Adipocyte (in vitro differentiated cells): ENCODE measurements around the gene RHBDL2.

Source experiments
- DNase-seq: peaks from one replicate; pipeline ENCODE4 v3.0.0-alpha.2; 2015; ENCODE audit warnings: low read depth
- H3K27me3 ChIP-seq: replicated peaks from 2 replicates; pipeline ENCODE4 v1.7.0; 2013; ENCODE audit warnings: mild to moderate bottlenecking, low read length, moderate library complexity; ENCODE audit not compliant: control insufficient read depth, insufficient read depth
- H3K36me3 ChIP-seq: 2 replicates; pipeline ENCODE4 v1.7.0; 2013; ENCODE audit warnings: low read length, mild to moderate bottlenecking, moderate library complexity; ENCODE audit not compliant: control insufficient read depth, insufficient read depth, severe bottlenecking
- H3K4me1 ChIP-seq: 2 replicates; pipeline ENCODE4 v1.7.0; 2013; ENCODE audit warnings: mild to moderate bottlenecking, low read length, moderate library complexity; ENCODE audit not compliant: control insufficient read depth, insufficient read depth
- H3K4me3 ChIP-seq: 2 replicates; pipeline ENCODE4 v1.7.0; 2013; ENCODE audit warnings: mild to moderate bottlenecking, low read length, moderate library complexity
- H3K9ac ChIP-seq: 2 replicates; pipeline ENCODE4 v1.7.0; 2013; ENCODE audit warnings: mild to moderate bottlenecking, low read length, moderate library complexity
- H3K9me3 ChIP-seq: 2 replicates; pipeline ENCODE4 v1.7.0; 2013; ENCODE audit warnings: mild to moderate bottlenecking, low read length, moderate library complexity; ENCODE audit not compliant: control insufficient read depth

Gene RHBDL2

GRCh38 chr1:38905985-38906384, 35.6 kb downstream of the RHBDL2 start:
- H3K36me3 ChIP-seq: no peaks in the 10 kb centered on the region
- no peak overlapping the region for H3K9ac ChIP-seq
- peaks cover 4% of the 10 kb centered on the region for H3K9me3 ChIP-seq
- DNase-seq: no peak
- H3K4me3 ChIP-seq: no peak overlapping the region
- no peaks in the 10 kb centered on the region for H3K4me1 ChIP-seq
- no peaks in the 10 kb centered on the region for H3K27me3 ChIP-seq

DNA sequence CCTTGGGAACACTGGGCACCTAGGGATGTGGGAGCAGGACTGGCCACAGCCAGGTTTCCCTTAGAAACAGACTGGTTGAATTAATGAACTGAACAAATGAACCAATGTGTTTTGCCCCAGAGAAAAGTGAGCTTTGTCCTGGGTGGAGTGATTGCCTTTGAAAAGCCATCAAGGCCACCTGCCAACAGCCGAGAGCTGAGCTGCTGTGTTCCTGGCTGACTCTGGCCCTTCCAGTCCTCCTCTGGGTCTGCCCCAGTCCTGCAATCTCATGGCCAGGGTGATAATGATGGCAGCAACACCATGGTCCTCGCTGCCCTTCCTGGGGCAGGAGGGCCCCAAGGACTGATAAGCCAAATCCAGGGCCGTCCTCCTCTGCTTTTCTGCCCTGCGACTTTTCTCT, 42.1 kb downstream of the RHBDL2 start:
- DNase-seq: no peak
- Histone ChIP-seq H3K4me1 (no peaks in the 10 kb centered on the region), H3K4me3 (no peak overlapping the region), H3K36me3 (no peaks in the 10 kb centered on the region), H3K9ac (no peak overlapping the region), H3K27me3 (no peaks in the 10 kb centered on the region), H3K9me3 (no peaks in the 10 kb centered on the region)

DNA sequence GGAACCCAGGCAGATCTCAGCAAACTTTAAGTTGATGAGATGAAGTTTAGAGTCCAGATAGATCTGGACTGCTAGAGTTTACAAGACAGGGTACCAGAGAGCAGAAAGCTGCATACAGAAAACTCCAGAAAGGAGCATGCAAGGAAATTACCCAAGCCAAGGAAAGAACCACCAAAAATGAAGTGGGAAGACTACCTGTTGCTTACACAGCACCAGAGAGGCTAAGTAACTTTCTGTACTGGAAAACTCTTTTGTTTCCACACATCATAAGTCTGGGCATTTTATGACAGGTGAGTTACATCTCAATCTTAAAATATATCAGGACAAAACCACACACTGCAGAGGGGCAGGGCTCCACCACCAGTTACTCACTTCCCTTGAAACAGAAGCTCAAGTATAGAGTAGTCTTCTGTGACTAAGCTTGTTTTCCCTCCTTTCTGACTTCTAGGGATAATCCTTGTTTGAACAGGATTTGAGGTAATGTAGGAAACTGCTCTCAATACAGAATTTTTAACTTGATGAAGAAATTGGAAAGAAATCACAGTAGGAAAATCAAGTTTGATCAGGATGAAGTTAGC, 42.9 kb downstream of the RHBDL2 start:
- Histone ChIP-seq H3K9me3 (no peaks in the 10 kb centered on the region), H3K9ac (no peak overlapping the region), H3K4me3 (no peak overlapping the region), H3K27me3 (no peaks in the 10 kb centered on the region), H3K4me1 (no peaks in the 10 kb centered on the region), H3K36me3 (no peaks in the 10 kb centered on the region)
- DNase-seq: no peak

GRCh38 chr1:38896169-38896568, 45.5 kb downstream of the RHBDL2 start:
- H3K4me3 ChIP-seq: no peak overlapping the region
- no peak overlapping the region for H3K9ac ChIP-seq
- H3K27me3 ChIP-seq: no peaks in the 10 kb centered on the region
- no peaks in the 10 kb centered on the region for H3K4me1 ChIP-seq
- H3K36me3 ChIP-seq: no peaks in the 10 kb centered on the region
- no peak for DNase-seq
- no peaks in the 10 kb centered on the region for H3K9me3 ChIP-seq

GRCh38 chr1:38892976-38893375, 48.7 kb downstream of the RHBDL2 start:
- H3K4me1 ChIP-seq: peaks cover 9% of the 10 kb centered on the region
- no peak for DNase-seq
- H3K36me3 ChIP-seq: no peaks in the 10 kb centered on the region
- no peak overlapping the region for H3K9ac ChIP-seq
- H3K27me3 ChIP-seq: no peaks in the 10 kb centered on the region
- H3K9me3 ChIP-seq: no peaks in the 10 kb centered on the region
- H3K4me3 ChIP-seq: no peak overlapping the region

DNA sequence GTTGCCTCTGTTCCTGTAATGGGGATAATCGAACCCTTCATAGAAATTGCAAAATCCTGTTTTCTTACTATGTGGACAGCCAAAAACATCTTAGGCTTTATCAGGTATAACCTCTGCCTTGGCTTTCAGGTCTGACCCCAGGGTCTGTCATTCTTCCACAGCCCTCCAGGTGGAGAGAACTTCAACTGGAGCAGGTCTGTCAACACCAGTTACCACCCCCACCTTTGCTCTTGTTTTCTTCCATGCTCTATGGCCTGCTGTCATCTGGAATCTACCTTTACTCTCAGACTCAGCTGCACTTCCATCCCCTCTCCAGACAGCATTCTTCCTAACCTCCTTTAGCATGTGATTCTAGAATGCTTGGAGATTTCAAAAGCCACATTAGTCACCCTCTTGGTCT, 49.9 kb downstream of the RHBDL2 start:
- no peaks in the 10 kb centered on the region for H3K27me3 ChIP-seq
- H3K4me3 ChIP-seq: no peak overlapping the region
- H3K4me1 ChIP-seq: peaks cover 9% of the 10 kb centered on the region
- H3K9me3 ChIP-seq: no peaks in the 10 kb centered on the region
- peaks cover 2% of the 10 kb centered on the region for H3K36me3 ChIP-seq
- DNase-seq: no peak
- H3K9ac ChIP-seq: no peak overlapping the region

DNA sequence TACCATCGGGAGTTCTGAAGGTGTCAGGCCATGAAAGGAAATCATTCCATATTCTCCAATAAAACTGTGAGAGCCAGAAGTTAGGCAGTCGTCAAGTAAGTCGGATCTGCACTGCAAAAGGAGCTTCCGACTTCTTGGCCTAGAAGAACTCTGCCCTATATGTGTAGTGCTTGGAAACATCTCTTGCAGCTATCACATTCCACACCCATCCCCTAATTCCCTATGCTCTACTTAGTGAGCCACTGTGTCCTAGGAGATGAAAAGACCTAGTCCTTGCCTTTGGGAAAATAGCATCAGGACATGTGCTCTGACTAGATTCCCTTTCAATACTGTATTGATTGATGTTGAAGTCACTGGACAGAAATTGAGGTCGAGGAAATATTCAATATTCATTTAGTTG, 52.0 kb downstream of the RHBDL2 start:
- H3K9me3 ChIP-seq: no peaks in the 10 kb centered on the region
- DNase-seq: no peak
- H3K4me1 ChIP-seq: peaks cover 9% of the 10 kb centered on the region
- H3K36me3 ChIP-seq: peaks cover 7% of the 10 kb centered on the region
- no peak overlapping the region for H3K9ac ChIP-seq
- H3K27me3 ChIP-seq: no peaks in the 10 kb centered on the region
- no peak overlapping the region for H3K4me3 ChIP-seq

DNA sequence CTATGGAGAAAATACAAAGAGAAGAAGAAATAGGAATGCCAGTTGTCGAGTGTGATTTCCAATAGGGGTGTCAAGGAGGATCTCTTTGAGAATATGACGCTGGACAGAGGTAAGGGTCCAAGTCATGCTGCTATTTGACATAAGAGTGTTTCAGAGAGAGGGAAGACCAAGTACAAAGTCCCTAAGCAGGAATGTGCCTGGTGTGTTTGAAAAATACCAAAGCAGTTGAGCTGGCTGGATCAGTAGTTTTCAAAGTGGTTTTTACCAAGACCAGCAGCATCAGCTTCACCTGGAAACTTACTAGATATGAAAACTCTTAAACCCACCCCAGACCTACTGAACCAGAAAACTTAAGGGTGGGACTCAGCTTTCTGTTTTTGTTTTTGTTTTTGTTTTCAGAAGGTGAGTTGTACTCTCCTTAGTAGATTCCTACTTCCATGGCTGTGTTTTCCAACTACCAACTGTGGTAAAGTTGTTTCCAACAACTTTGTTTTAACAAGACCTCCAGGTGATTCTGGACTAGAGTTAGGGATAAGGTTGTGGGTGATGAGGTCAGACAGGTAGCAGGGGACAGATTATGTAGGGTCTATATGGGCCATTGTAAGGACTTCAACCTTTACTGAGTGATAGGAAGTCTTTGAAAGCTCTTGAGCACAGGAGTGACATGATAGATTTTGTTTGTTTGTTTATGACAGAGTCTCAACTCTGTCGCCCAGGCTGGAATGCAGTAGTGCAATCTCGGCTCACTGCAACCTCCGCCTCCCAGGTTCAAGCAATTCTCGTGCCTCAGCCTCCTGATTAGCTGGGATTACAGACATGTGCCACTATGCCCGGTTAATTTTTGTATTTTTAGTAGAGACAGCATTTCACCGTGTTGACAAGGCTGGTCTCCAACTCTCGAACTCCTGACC, 53.0 kb downstream of the RHBDL2 start:
- Histone ChIP-seq H3K4me3 (no peak overlapping the region), H3K4me1 (peaks cover 9% of the 10 kb centered on the region), H3K9ac (no peak overlapping the region), H3K27me3 (no peaks in the 10 kb centered on the region), H3K9me3 (no peaks in the 10 kb centered on the region), H3K36me3 (peaks cover 7% of the 10 kb centered on the region)
- no peak for DNase-seq

DNA sequence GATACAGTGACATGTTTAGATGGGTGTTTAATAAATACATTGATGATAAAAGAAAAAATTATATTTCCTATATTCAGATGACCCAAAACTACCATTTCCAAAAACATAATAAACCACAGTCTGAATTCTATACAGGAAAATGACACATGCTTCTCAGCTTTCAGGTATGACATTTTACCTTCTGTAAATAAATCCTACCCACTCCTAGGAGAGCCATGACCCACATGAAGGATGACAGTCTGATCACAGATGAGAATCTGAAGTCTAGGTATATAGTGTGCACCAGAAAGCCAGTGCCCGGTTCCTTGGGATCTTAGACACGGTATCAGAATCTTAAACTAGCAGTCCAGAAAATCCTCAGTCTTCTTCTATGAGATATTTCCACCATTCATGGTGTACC, 56.5 kb downstream of the RHBDL2 start:
- Histone ChIP-seq H3K36me3 (peaks cover 7% of the 10 kb centered on the region), H3K9me3 (no peaks in the 10 kb centered on the region), H3K27me3 (no peaks in the 10 kb centered on the region), H3K4me3 (no peak overlapping the region), H3K9ac (no peak overlapping the region), H3K4me1 (peaks cover 7% of the 10 kb centered on the region)
- no peak for DNase-seq

DNA sequence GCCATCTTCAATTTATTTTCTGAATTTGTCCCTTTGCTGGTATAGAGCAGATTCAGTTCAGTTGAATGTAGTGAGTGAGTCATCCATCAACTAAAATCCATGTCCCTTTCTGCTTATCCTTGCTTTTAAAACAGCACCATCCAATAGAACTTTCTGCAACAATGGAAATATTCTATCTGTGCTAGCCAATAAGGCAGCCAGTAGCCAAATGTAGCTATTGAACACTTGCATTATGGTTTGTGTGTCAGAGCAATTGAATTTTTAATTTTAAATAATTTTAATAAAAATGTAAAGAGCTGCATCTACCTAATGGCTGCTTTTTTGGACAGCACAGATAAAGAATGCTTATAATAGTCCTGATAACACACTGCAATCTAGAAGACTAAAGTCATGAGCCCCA, 60.1 kb downstream of the RHBDL2 start, which contains the start of gene GJA9:
TSS of gene GJA9 (minus strand) at position 101 of the 400 bp plus-strand sequence. CDS start 5,489 bp downstream, outside the sequence.
- no peaks in the 10 kb centered on the region for H3K9me3 ChIP-seq
- H3K4me1 ChIP-seq: no peaks in the 10 kb centered on the region
- H3K27me3 ChIP-seq: no peaks in the 10 kb centered on the region
- H3K4me3 ChIP-seq: no peak within 1 kb of the TSS
- H3K9ac ChIP-seq: no peak within 1 kb of the TSS
- H3K36me3 ChIP-seq: peaks cover 2% of the 10 kb centered on the region
- no peak for DNase-seq

GRCh38 chr1:38875811-38876210, 65.8 kb downstream of the RHBDL2 start:
- Histone ChIP-seq H3K9me3 (no peaks in the 10 kb centered on the region), H3K27me3 (no peaks in the 10 kb centered on the region), H3K4me1 (peaks cover 22% of the 10 kb centered on the region), H3K9ac (no peak overlapping the region), H3K4me3 (no peak overlapping the region), H3K36me3 (peaks cover 4% of the 10 kb centered on the region)
- DNase-seq: no peak
